HCT116 (cell line): Measurements from ENCODE around the gene SELENOM.

Experiments used
- ATF3 ChIP-seq: IDR thresholded peaks from 2 replicates; pipeline ENCODE4 v1.6.1; 2012
- CEBPB ChIP-seq: IDR thresholded peaks from 2 replicates; pipeline ENCODE4 v1.6.1; 2012; ENCODE audit warnings: low read depth
- EGR1 ChIP-seq: IDR thresholded peaks from 2 replicates; pipeline ENCODE4 v1.6.1; 2012; ENCODE audit warnings: low read depth
- EZH2 ChIP-seq: fragments of 200-600 bp; sonication (generic); IDR thresholded peaks from 2 replicates; pipeline ENCODE4 v1.6.1; 2017; ENCODE audit warnings: antibody characterized with exemption, mixed run types
- FOSL1 ChIP-seq: IDR thresholded peaks from 2 replicates; pipeline ENCODE4 v1.6.1; 2012; ENCODE audit warnings: low read depth
- POLR2A ChIP-seq: IDR thresholded peaks from 2 replicates; pipeline ENCODE4 v1.7.0; 2011; ENCODE audit warnings: borderline replicate concordance; ENCODE audit not compliant: insufficient read depth, insufficient read length; ENCODE audit errors: extremely low read depth
- POLR2AphosphoS5 ChIP-seq: IDR thresholded peaks from 2 replicates; pipeline ENCODE4 v1.6.1; 2011; ENCODE audit warnings: mild to moderate bottlenecking, low read depth, low read length, moderate library complexity
- RAD21 ChIP-seq: IDR thresholded peaks from 2 replicates; pipeline ENCODE4 v1.6.1; 2012; ENCODE audit warnings: low read depth, mild to moderate bottlenecking
- SRF ChIP-seq: IDR thresholded peaks from 2 replicates; pipeline ENCODE4 v1.6.1; 2012; ENCODE audit warnings: low read depth
- TCF7L2 ChIP-seq: IDR thresholded peaks from 2 replicates; pipeline ENCODE4 v1.7.0; 2011; ENCODE audit warnings: borderline replicate concordance, inconsistent platforms; ENCODE audit not compliant: insufficient read depth, insufficient read length; ENCODE audit errors: extremely low read depth
- ZNF274 ChIP-seq: fragments of 200-500 bp; sonication (Bioruptor generic); IDR thresholded peaks from 2 replicates; pipeline ENCODE4 v1.6.1; 2014; ENCODE audit warnings: mild to moderate bottlenecking, low read depth, low read length, inconsistent platforms
- TF ChIP-seq, protein P1 (sequence below), 3 experiments: fragments of 200-600 bp in 1 of 3; sonication (generic) in 1 of 3; IDR thresholded peaks in 2 of 3; conservative IDR thresholded peaks in 1 of 3; 2 replicates each; pipeline ENCODE4 v1.5.1; 2012 to 2017; ENCODE audit warnings: low read depth in 2 of 3, low read length in 2 of 3, antibody characterized with exemption in 1 of 3, borderline replicate concordance in 1 of 3, control low read depth in 1 of 3, mild to moderate bottlenecking in 1 of 3, mixed read lengths in 1 of 3, mixed run types in 1 of 3, moderate library complexity in 1 of 3; ENCODE audit not compliant: insufficient read depth in 1 of 3
- TF ChIP-seq, protein P2 (sequence below): IDR thresholded peaks from 2 replicates; pipeline ENCODE4 v1.6.1; 2012
- TF ChIP-seq, protein P3 (sequence below): IDR thresholded peaks from 2 replicates; pipeline ENCODE4 v1.6.1; 2012; ENCODE audit warnings: low read depth

DNA sequence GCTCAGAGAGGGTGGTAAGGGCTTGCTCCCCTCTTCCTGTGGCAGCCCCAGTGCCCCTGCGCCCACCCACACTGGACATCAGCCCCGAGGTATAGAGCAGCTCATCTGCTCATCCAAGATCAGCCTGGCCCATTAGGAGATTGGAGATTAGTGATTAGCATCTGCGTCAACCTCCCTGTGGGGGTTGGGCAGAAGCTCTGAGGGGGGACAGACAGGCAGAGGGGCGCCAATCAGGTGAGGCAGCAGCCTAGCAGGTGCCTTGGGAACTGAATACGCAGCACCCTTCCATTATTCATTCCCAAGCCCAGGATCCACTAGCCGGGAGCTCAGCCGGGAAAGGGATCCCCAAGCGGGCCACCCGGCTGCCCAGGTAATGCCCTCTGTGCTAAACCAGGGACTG is 15.2 kb downstream of the SELENOM start:
- TF ChIP-seq ZNF274, result no peak
- TF ChIP-seq FOSL1, result no peak
- no peak for TF ChIP-seq EGR1
- no peak for TF ChIP-seq POLR2A
- TF ChIP-seq SRF, result no peak
- no peak for TF ChIP-seq POLR2AphosphoS5
- TF ChIP-seq EZH2, result no peak
- TF ChIP-seq, protein P1, sequence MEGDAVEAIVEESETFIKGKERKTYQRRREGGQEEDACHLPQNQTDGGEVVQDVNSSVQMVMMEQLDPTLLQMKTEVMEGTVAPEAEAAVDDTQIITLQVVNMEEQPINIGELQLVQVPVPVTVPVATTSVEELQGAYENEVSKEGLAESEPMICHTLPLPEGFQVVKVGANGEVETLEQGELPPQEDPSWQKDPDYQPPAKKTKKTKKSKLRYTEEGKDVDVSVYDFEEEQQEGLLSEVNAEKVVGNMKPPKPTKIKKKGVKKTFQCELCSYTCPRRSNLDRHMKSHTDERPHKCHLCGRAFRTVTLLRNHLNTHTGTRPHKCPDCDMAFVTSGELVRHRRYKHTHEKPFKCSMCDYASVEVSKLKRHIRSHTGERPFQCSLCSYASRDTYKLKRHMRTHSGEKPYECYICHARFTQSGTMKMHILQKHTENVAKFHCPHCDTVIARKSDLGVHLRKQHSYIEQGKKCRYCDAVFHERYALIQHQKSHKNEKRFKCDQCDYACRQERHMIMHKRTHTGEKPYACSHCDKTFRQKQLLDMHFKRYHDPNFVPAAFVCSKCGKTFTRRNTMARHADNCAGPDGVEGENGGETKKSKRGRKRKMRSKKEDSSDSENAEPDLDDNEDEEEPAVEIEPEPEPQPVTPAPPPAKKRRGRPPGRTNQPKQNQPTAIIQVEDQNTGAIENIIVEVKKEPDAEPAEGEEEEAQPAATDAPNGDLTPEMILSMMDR (IDR thresholded peaks at IDR 0.05 in 2 of 3, conservative IDR thresholded peaks at IDR 0.05 in 1 of 3; ENCODE audit: borderline replicate concordance in 1 of 3, insufficient read depth in 1 of 3, low read depth in 2 of 3, low read length in 2 of 3), result no peak
- no peak for TF ChIP-seq ATF3
- no peak for TF ChIP-seq TCF7L2
- no peak for TF ChIP-seq RAD21
- TF ChIP-seq, protein P2, sequence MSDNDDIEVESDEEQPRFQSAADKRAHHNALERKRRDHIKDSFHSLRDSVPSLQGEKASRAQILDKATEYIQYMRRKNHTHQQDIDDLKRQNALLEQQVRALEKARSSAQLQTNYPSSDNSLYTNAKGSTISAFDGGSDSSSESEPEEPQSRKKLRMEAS, result no peak
- TF ChIP-seq, protein P3, sequence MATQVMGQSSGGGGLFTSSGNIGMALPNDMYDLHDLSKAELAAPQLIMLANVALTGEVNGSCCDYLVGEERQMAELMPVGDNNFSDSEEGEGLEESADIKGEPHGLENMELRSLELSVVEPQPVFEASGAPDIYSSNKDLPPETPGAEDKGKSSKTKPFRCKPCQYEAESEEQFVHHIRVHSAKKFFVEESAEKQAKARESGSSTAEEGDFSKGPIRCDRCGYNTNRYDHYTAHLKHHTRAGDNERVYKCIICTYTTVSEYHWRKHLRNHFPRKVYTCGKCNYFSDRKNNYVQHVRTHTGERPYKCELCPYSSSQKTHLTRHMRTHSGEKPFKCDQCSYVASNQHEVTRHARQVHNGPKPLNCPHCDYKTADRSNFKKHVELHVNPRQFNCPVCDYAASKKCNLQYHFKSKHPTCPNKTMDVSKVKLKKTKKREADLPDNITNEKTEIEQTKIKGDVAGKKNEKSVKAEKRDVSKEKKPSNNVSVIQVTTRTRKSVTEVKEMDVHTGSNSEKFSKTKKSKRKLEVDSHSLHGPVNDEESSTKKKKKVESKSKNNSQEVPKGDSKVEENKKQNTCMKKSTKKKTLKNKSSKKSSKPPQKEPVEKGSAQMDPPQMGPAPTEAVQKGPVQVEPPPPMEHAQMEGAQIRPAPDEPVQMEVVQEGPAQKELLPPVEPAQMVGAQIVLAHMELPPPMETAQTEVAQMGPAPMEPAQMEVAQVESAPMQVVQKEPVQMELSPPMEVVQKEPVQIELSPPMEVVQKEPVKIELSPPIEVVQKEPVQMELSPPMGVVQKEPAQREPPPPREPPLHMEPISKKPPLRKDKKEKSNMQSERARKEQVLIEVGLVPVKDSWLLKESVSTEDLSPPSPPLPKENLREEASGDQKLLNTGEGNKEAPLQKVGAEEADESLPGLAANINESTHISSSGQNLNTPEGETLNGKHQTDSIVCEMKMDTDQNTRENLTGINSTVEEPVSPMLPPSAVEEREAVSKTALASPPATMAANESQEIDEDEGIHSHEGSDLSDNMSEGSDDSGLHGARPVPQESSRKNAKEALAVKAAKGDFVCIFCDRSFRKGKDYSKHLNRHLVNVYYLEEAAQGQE, result no peak
- no peak for TF ChIP-seq CEBPB
